CD14-positive monocyte (primary cell): Measurements from ENCODE around the gene REL. TPM values are rescaled to one million over a fixed set of nuclear protein-coding genes. Genes with fewer than 3 reads are reported as not detected.

Source experiments
- DNase-seq, 3 donors: peaks; one replicate each; pipeline ENCODE4 v3.0.0-alpha.2; 2011 to 2022
- H2AFZ ChIP-seq: 2 replicates; pipeline ENCODE4 v1.6.0; 2012; ENCODE audit warnings: mild to moderate bottlenecking, low read depth, low read length, inconsistent platforms; ENCODE audit not compliant: insufficient read depth, poor library complexity, severe bottlenecking
- H3K27ac ChIP-seq, 2 donors: 1 replicate in 1 of 2; 2 replicates in 1 of 2; pipeline ENCODE4 v1.5.1; 2012 to 2013; ENCODE audit warnings: low read length in 2 of 2, control low read depth in 1 of 2, inconsistent platforms in 1 of 2, low read depth in 1 of 2, mild to moderate bottlenecking in 1 of 2
- H3K27me3 ChIP-seq, 2 donors: one replicate each; pipeline versions ENCODE4 v1.6.0 to v1.6.1; 2011 to 2013; ENCODE audit warnings: low read length in 2 of 2; ENCODE audit not compliant: control insufficient read depth in 2 of 2, insufficient read depth in 2 of 2
- H3K36me3 ChIP-seq, 2 donors: replicated peaks in 1 of 2; 1 replicate in 1 of 2; 2 replicates in 1 of 2; pipeline versions ENCODE4 v1.5.1 to v1.6.1; 2012 to 2013; ENCODE audit warnings: low read length in 2 of 2, control low read depth in 1 of 2, inconsistent platforms in 1 of 2, mild to moderate bottlenecking in 1 of 2; ENCODE audit not compliant: insufficient read depth in 2 of 2, control insufficient read depth in 1 of 2
- H3K4me1 ChIP-seq, 2 donors: 1 replicate in 1 of 2; 2 replicates in 1 of 2; pipeline versions ENCODE4 v1.5.1 to v1.6.1; 2012 to 2013; ENCODE audit warnings: low read length in 2 of 2, control low read depth in 1 of 2, inconsistent platforms in 1 of 2, mild to moderate bottlenecking in 1 of 2, moderate library complexity in 1 of 2; ENCODE audit not compliant: insufficient read depth in 2 of 2, control insufficient read depth in 1 of 2
- H3K4me2 ChIP-seq: replicated peaks from 2 replicates; pipeline ENCODE3; 2012; ENCODE audit warnings: low read length, moderate library complexity, mild to moderate bottlenecking; ENCODE audit not compliant: poor library complexity, severe bottlenecking; ENCODE audit errors: extremely low read depth
- H3K4me3 ChIP-seq, 3 experiments: fragments of 200-600 bp in 1 of 3; sonication (generic) in 1 of 3; replicated peaks in 1 of 3; 1 replicate in 2 of 3; 2 replicates in 1 of 3; pipeline ENCODE4 v1.5.1; 2011 to 2013; ENCODE audit warnings: low read length in 3 of 3, mild to moderate bottlenecking in 3 of 3, control low read depth in 2 of 3, low read depth in 2 of 3, inconsistent platforms in 1 of 3, moderate library complexity in 1 of 3
- H3K79me2 ChIP-seq: 2 replicates; pipeline ENCODE4 v1.6.0; 2012; ENCODE audit warnings: mild to moderate bottlenecking, control low read depth, inconsistent platforms, low read length, moderate library complexity; ENCODE audit not compliant: insufficient read depth
- H3K9ac ChIP-seq: 2 replicates; pipeline ENCODE4 v1.6.0; 2017; ENCODE audit warnings: low read length, mild to moderate bottlenecking; ENCODE audit not compliant: insufficient read depth, poor library complexity, severe bottlenecking
- H3K9me3 ChIP-seq, 2 donors: replicated peaks in 1 of 2; 1 replicate in 1 of 2; 2 replicates in 1 of 2; pipeline versions ENCODE4 v1.5.1 to v1.6.1; 2012 to 2013; ENCODE audit warnings: low read length in 2 of 2, control low read depth in 1 of 2; ENCODE audit not compliant: control insufficient read depth in 1 of 2, insufficient read depth in 1 of 2
- H4K20me1 ChIP-seq: 2 replicates; pipeline ENCODE4 v1.6.0; 2012; ENCODE audit warnings: mild to moderate bottlenecking, low read length, control low read depth, moderate library complexity; ENCODE audit not compliant: insufficient read depth
- H3K27ac Mint-ChIP-seq, 7 donors: one replicate each; pipeline ENCODE4 v1.8.0; 2020; ENCODE audit warnings: mild to moderate bottlenecking in 7 of 7, mixed read lengths in 7 of 7, moderate library complexity in 6 of 7, inconsistent platforms in 2 of 7
- H3K27me3 Mint-ChIP-seq, 3 donors: one replicate each; pipeline ENCODE4 v1.8.0; 2021 to 2022; ENCODE audit warnings: low read depth in 3 of 3, mild to moderate bottlenecking in 3 of 3, mixed read lengths in 3 of 3, moderate library complexity in 3 of 3, inconsistent platforms in 1 of 3
- H3K36me3 Mint-ChIP-seq, 2 donors: one replicate each; pipeline ENCODE4 v1.8.0; 2020; ENCODE audit warnings: mixed read lengths in 2 of 2, inconsistent platforms in 1 of 2, mild to moderate bottlenecking in 1 of 2
- H3K4me1 Mint-ChIP-seq: one replicate; pipeline ENCODE4 v1.8.0; 2020; ENCODE audit warnings: mild to moderate bottlenecking, mixed read lengths
- H3K4me3 Mint-ChIP-seq, 2 donors: one replicate each; pipeline ENCODE4 v1.8.0; 2020; ENCODE audit warnings: mild to moderate bottlenecking in 2 of 2, mixed read lengths in 2 of 2, moderate library complexity in 1 of 2
- H3K9me3 Mint-ChIP-seq, 7 donors: one replicate each; pipeline ENCODE4 v1.8.0; 2020 to 2022; ENCODE audit warnings: mixed read lengths in 7 of 7, mild to moderate bottlenecking in 6 of 7, moderate library complexity in 6 of 7, inconsistent platforms in 2 of 7
- WGBS: methylation state at CpG from one replicate; pipeline ENCODE4 v1.1.5; 2013; ENCODE audit warnings: missing lambda C conversion rate; ENCODE audit not compliant: insufficient coverage; 5-methylcytosine and 5-hydroxymethylcytosine counted together
- intact Hi-C, 2 donors: fragments of 100-400 bp; cut with micrococcal nuclease; formaldehyde crosslinking; loops; one replicate each; pipeline versions ENCODE4 v1.15.0 to v1.15.1; 2023
- polyA plus RNA-seq, 3 donors: library from polyadenylated mRNA; depleted of rRNA in 1 of 3; unstranded in 2 of 3; stranded (reverse) in 1 of 3; fragments of 300-500 nt in 2 of 3; fragments of >200 nt in 1 of 3; fragmentation: Illumina TruSeq in 2 of 3; gene quantifications; 1 replicate in 2 of 3; 2 replicates in 1 of 3; pipeline ENCODE4 v1.2.3, GENCODE V29; 2012 to 2021
- small RNA-seq: library from RNA; depleted of rRNA; stranded (forward); fragments of <200 nt; gene quantifications from one replicate; pipeline ENCODE3, GENCODE V24; 2012; ENCODE audit warnings: low read depth; ENCODE audit not compliant: insufficient read length
- TF ChIP-seq, protein P1 (sequence below): fragments of 200-600 bp; IDR thresholded peaks from one replicate; pipeline ENCODE4 v1.8.0; 2022; ENCODE audit warnings: antibody characterized with exemption, mild to moderate bottlenecking

The REL gene
- polyA plus RNA-seq, 3 donors = 18.3 to 34.3 (median 20.3) TPM

GRCh38 chr2:60974652-60975051 is 93.3 kb downstream of the REL start:
- H3K79me2 ChIP-seq = no peaks in the 10 kb centered on the region
- H3K27ac ChIP-seq = no peak overlapping the region
- no peak for DNase-seq
- H3K9me3 ChIP-seq = no peaks in the 10 kb centered on the region
- TF ChIP-seq, protein P1, sequence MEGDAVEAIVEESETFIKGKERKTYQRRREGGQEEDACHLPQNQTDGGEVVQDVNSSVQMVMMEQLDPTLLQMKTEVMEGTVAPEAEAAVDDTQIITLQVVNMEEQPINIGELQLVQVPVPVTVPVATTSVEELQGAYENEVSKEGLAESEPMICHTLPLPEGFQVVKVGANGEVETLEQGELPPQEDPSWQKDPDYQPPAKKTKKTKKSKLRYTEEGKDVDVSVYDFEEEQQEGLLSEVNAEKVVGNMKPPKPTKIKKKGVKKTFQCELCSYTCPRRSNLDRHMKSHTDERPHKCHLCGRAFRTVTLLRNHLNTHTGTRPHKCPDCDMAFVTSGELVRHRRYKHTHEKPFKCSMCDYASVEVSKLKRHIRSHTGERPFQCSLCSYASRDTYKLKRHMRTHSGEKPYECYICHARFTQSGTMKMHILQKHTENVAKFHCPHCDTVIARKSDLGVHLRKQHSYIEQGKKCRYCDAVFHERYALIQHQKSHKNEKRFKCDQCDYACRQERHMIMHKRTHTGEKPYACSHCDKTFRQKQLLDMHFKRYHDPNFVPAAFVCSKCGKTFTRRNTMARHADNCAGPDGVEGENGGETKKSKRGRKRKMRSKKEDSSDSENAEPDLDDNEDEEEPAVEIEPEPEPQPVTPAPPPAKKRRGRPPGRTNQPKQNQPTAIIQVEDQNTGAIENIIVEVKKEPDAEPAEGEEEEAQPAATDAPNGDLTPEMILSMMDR = no peak
- peaks cover 10 to 16% of the 10 kb centered on the region in 2 donors for H3K4me1 ChIP-seq
- H4K20me1 ChIP-seq = no peaks in the 10 kb centered on the region
- H3K4me1 Mint-ChIP-seq = peaks cover 15% of the 10 kb centered on the region
- no peak overlapping the region for H3K4me2 ChIP-seq
- H3K9ac ChIP-seq = no peak overlapping the region
- H2AFZ ChIP-seq = no peak overlapping the region
- no peak overlapping the region for H3K4me3 ChIP-seq
- H3K9me3 Mint-ChIP-seq = peaks cover 0 to 1% (median 0%) of the 10 kb centered on the region in 7 donors
- intact Hi-C loops = no loop called here
- no peak overlapping the region for H3K27ac Mint-ChIP-seq
- H3K27me3 Mint-ChIP-seq = no peaks in the 10 kb centered on the region
- no peaks in the 10 kb centered on the region for H3K27me3 ChIP-seq
- 99% methylated on average over 13 of the region's 16 CpGs for WGBS
- no peak overlapping the region for H3K4me3 Mint-ChIP-seq
- no peaks in the 10 kb centered on the region for H3K36me3 ChIP-seq
- peaks cover 3 to 6% of the 10 kb centered on the region in 2 donors for H3K36me3 Mint-ChIP-seq

Small RNA genes within 50 kb of the gene (small RNA-seq; reads per million reads assigned to genes)
- gene RN7SL632P = not detected
- gene RNU4-51P = not detected

Other genes starting within 250 kb of the REL start
- 1 to 10 TPM; 4.7 to 8.9 (median 8.0) TPM for gene PAPOLG, start 125.3 kb upstream of the REL start, polyA plus RNA-seq
- gene PEX13, start 136.1 kb downstream of the REL start, polyA plus RNA-seq = 1 to 10 TPM; 4.1 to 5.7 (median 4.8) TPM
- gene PUS10, start 136.7 kb downstream of the REL start, polyA plus RNA-seq = 1 to 10 TPM; 2.0 to 3.0 (median 2.8) TPM
- 1 to 10 TPM; 1.9 to 3.5 (median 3.4) TPM for gene SANBR, start 184.3 kb downstream of the REL start, polyA plus RNA-seq